Measurements from ENCODE around the gene BIRC7.
"Not testable (repeated sequence)": the region's sequence is repeated elsewhere in the genome, so short reads cannot be mapped to it uniquely, and the experiment has no call there.

The BIRC7 gene

GRCh38 chr20:63208346-63208909 lies 27.3 kb upstream of the BIRC7 start:
- DNase-seq = no peak

- no peak for DNase-seq
Observed at GRCh38 chr20:63210011-63210605, 25.6 kb upstream of the BIRC7 start.

- no peak for DNase-seq
Observed at GRCh38 chr20:63212393-63212730, 23.3 kb upstream of the BIRC7 start.

- no peak for DNase-seq
Observed at GRCh38 chr20:63212792-63213191, 22.9 kb upstream of the BIRC7 start.

GRCh38 chr20:63214514-63214913 lies 21.2 kb upstream of the BIRC7 start:
- no peak for DNase-seq

GRCh38 chr20:63215101-63216040 lies 20.3 kb upstream of the BIRC7 start:
- peak; percentile 21 for DNase-seq

GRCh38 chr20:63216041-63216848 lies 19.5 kb upstream of the BIRC7 start, which contains the start of gene YTHDF1:
TSS of gene YTHDF1 (minus strand) at chr20:63216131. CDS start at chr20:63215892, 239 bp downstream.
- DNase-seq = peak; percentile 95

GRCh38 chr20:63216849-63217471 lies 18.7 kb upstream of the BIRC7 start:
- no peak for DNase-seq

- no peak for DNase-seq
Observed at GRCh38 chr20:63217706-63218105, 18.0 kb upstream of the BIRC7 start.

- DNase-seq = no peak
Observed at GRCh38 chr20:63218701-63219446, 16.8 kb upstream of the BIRC7 start.

- no peak for DNase-seq
Observed at GRCh38 chr20:63219447-63219821, 16.3 kb upstream of the BIRC7 start.

GRCh38 chr20:63219866-63220521 lies 15.7 kb upstream of the BIRC7 start:
- no peak for DNase-seq

- no peak for DNase-seq
Observed at GRCh38 chr20:63220696-63221399, 14.9 kb upstream of the BIRC7 start.

- not testable (repeated sequence) for DNase-seq
Observed at GRCh38 chr20:63221400-63222053, 14.2 kb upstream of the BIRC7 start.

- no peak for DNase-seq
Observed at GRCh38 chr20:63222541-63222940, 13.2 kb upstream of the BIRC7 start.

- peak; percentile 34 for DNase-seq
Observed at GRCh38 chr20:63223121-63223825, 12.4 kb upstream of the BIRC7 start.

- no peak for DNase-seq
Observed at GRCh38 chr20:63223826-63224207, 11.9 kb upstream of the BIRC7 start.

- no peak for DNase-seq
Observed at GRCh38 chr20:63224412-63225081, 11.2 kb upstream of the BIRC7 start.

- DNase-seq = no peak
Observed at GRCh38 chr20:63225082-63225454, 10.6 kb upstream of the BIRC7 start.

All from stimulated activated CD4-positive, alpha-beta T cell treated with anti-CD3 and anti-CD28 coated beads, Interleukin-12 subunit alpha, Interleukin-12 subunit beta, amount 100 ng/mL, for 4 hours (primary cell).